ENCODE results near the gene STXBP1.
"Not testable (repeated sequence)": the region's sequence is repeated elsewhere in the genome, so short reads cannot be mapped to it uniquely, and the experiment has no call there.

The STXBP1 gene

GRCh38 chr9:127578627-127578951, 33.5 kb upstream of the STXBP1 start:
- FAIRE-seq, result peak; percentile 38
- DNase-seq (ENCODE audit: insufficient read length, low spot score), result no peak
- TF ChIP-seq POLR2A (IDR thresholded peaks at IDR 0.05; ENCODE audit: low read depth, low read length) (no peak), TAF1 (IDR thresholded peaks at IDR 0.05; ENCODE audit: low read depth, low read length) (no peak), SPI1 (IDR thresholded peaks at IDR 0.05; ENCODE audit: low read depth, low read length) (no peak), POU2F2 (IDR thresholded peaks at IDR 0.05; ENCODE audit: low read depth, low read length) (no peak), POLR2AphosphoS5 (IDR thresholded peaks at IDR 0.05; ENCODE audit: low read depth, low read length) (no peak), PAX5 (IDR thresholded peaks at IDR 0.05; ENCODE audit: insufficient read depth, low read length, severe bottlenecking) (no peak)

DNA sequence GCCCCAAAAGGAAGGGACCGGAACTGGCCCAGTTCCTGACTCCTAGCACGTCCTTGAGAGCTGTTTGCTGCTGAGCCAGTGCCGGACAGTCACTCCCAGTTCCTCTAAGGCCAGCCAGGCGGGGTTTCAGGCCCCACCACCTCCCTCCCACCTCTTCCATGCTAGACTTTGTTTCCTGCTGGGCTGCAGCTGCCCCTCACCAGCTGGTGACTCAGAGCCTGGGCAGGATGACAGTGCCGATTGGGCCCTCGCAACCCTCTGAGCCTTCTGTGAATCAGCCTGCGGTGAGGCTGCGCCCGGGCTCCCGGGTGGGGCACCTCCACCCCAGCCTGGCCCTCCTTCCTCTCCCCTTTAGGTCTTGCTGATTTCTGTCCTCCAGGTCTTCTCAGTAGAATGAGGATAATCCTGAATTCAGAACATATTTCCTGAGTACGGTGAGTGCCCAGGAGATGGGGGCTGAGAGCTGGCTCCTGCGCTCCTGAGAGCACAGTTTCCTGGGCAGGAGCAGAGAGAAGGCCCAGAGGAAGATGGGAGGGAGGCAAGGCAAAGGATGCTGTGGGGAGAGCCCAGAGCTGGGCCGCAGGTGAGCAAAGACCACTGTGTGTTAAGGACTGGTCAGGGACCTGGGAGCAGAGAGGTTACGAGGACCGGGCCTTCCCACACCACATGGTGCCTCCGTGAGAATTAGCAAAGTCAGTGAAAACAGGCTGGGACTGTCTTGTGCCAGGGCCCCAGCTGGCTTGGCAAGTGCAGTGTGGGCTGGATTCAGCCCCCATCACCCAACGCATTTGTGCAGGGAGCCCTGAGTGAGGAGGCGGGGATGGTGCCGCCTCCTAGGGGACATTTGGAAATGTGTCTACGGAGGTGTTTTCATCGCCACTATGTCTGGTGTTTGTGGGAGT, 32.9 kb upstream of the STXBP1 start:
- DNase-seq (ENCODE audit: insufficient read length, low spot score) (no peak), FAIRE-seq (no peak)
- TF ChIP-seq TAF1 (IDR thresholded peaks at IDR 0.05; ENCODE audit: low read depth, low read length) (no peak), SPI1 (IDR thresholded peaks at IDR 0.05; ENCODE audit: low read depth, low read length) (peak; percentile 59; the same call in 1 of the 2 replicates), POLR2AphosphoS5 (IDR thresholded peaks at IDR 0.05; ENCODE audit: low read depth, low read length) (no peak), POLR2A (IDR thresholded peaks at IDR 0.05; ENCODE audit: low read depth, low read length) (no peak)

DNA sequence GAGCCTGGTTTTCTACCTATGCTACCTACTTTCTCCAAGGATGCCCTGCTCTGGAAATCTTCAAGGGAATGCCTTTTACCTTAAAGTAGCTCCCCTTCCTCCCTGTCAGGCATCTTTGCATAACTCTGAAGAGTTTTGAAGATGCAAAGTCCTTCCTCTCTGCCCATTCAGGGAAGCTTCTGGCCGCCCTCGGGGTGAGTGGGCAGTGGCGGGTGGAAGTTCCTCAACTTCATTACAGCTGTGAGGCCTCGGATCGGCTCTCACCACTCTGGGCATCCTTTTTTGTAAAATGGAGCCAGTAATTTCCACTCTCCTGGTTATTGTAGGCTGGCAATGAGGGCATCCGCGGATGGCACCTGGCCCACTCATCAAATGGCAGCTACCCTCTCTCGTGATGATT, 31.7 kb upstream of the STXBP1 start:
- DNase-seq (ENCODE audit: insufficient read length, low spot score), result no peak
- FAIRE-seq, result no peak
- TF ChIP-seq POU2F2 (IDR thresholded peaks at IDR 0.05; ENCODE audit: low read depth, low read length) (no peak), POLR2AphosphoS5 (IDR thresholded peaks at IDR 0.05; ENCODE audit: low read depth, low read length) (no peak), POLR2A (IDR thresholded peaks at IDR 0.05; ENCODE audit: low read depth, low read length) (no peak), SPI1 (IDR thresholded peaks at IDR 0.05; ENCODE audit: low read depth, low read length) (no peak), PAX5 (IDR thresholded peaks at IDR 0.05; ENCODE audit: insufficient read depth, low read length, severe bottlenecking) (no peak), TAF1 (IDR thresholded peaks at IDR 0.05; ENCODE audit: low read depth, low read length) (no peak)

DNA sequence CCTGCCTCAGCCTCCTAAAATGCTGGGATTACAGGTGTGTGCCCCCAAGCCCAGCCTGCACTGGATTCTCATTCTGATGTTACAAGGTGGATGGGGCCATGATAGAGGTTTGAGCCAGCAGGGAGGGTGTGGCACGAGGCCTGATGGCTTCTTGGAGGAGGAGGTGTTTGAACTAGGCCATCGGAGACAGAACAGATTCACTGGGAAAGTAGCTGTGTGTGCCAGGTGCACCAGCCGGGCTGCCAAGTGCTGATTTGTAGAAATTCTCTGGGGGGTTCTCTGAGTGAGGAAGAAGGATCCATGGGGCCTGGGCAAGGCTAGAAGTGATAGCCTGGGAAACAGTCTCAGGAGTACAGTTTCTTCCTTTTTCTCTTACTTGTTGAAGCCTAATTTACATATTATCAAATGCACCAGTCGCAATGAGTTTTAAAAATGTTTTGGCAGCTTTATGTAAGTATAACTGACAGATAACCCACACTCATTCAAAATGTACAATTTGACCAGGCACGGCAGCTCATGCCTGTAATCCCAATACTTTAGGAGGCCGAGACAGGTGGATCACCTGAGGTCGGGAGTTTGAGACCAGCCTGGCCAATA, 31.1 kb upstream of the STXBP1 start:
- no peak for FAIRE-seq

DNA sequence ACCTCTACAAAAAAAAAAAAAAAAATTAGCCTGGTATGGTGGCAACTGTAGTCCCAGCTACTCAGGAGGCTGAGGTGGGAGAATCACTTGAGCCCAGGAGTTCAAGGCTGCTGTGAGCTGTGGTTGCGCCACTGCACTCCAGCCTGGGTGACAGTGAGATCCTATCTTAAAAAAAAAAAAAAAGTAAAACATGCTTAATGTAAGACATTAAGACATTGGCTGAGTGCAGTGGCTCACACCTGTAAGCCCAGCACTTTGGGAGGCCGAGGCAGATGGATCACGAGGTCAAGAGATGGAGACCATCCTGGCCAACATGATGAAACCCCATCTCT, 27.6 kb upstream of the STXBP1 start:
- not testable (repeated sequence) for DNase-seq (ENCODE audit: insufficient read length, low spot score); FAIRE-seq

More for the DNA sequence above, 31.1 kb upstream of the STXBP1 start:
- no peak for DNase-seq (ENCODE audit: insufficient read length, low spot score)
- TF ChIP-seq POLR2AphosphoS5 (IDR thresholded peaks at IDR 0.05; ENCODE audit: low read depth, low read length), result no peak
- no peak for TF ChIP-seq POU2F2 (IDR thresholded peaks at IDR 0.05; ENCODE audit: low read depth, low read length)
- no peak for TF ChIP-seq POLR2A (IDR thresholded peaks at IDR 0.05; ENCODE audit: low read depth, low read length)
- no peak for TF ChIP-seq TAF1 (IDR thresholded peaks at IDR 0.05; ENCODE audit: low read depth, low read length)
- no peak for TF ChIP-seq SPI1 (IDR thresholded peaks at IDR 0.05; ENCODE audit: low read depth, low read length)
- no peak for TF ChIP-seq PAX5 (IDR thresholded peaks at IDR 0.05; ENCODE audit: insufficient read depth, low read length, severe bottlenecking)

GRCh38 chr9:127585161-127585819, 26.8 kb upstream of the STXBP1 start:
- no peak for FAIRE-seq
- TF ChIP-seq POU2F2 (IDR thresholded peaks at IDR 0.05; ENCODE audit: low read depth, low read length) (no peak), TAF1 (IDR thresholded peaks at IDR 0.05; ENCODE audit: low read depth, low read length) (no peak), PAX5 (IDR thresholded peaks at IDR 0.05; ENCODE audit: insufficient read depth, low read length, severe bottlenecking) (no peak), POLR2A (IDR thresholded peaks at IDR 0.05; ENCODE audit: low read depth, low read length) (no peak), POLR2AphosphoS5 (IDR thresholded peaks at IDR 0.05; ENCODE audit: low read depth, low read length) (no peak), SPI1 (IDR thresholded peaks at IDR 0.05; ENCODE audit: low read depth, low read length) (no peak)

DNA sequence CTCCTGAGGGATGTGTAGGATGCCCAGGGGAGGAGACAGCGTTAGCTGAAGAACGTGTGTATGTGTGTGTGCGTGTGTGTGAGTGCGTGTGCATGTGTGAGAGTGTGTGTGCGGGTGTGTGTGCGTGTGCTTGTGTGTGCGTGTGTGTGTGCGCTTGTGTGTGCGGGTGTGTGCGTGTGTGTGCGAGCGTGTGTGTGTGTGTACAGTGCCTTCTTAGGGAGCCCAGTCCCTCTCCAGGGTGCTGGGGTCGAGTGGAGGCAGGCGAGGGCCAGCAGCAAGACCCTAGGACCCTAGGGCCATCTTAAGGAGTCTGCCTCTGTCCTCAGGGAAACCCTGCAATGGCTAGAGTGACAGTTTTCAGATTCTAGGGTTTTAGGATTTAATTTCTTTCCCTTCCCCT, 26.0 kb upstream of the STXBP1 start:
- DNase-seq (ENCODE audit: insufficient read length, low spot score) (no peak), FAIRE-seq (no peak)
- TF ChIP-seq POLR2A (IDR thresholded peaks at IDR 0.05; ENCODE audit: low read depth, low read length) (no peak), POU2F2 (IDR thresholded peaks at IDR 0.05; ENCODE audit: low read depth, low read length) (no peak), PAX5 (IDR thresholded peaks at IDR 0.05; ENCODE audit: insufficient read depth, low read length, severe bottlenecking) (no peak), SPI1 (IDR thresholded peaks at IDR 0.05; ENCODE audit: low read depth, low read length) (no peak), TAF1 (IDR thresholded peaks at IDR 0.05; ENCODE audit: low read depth, low read length) (no peak), POLR2AphosphoS5 (IDR thresholded peaks at IDR 0.05; ENCODE audit: low read depth, low read length) (no peak)

More at GRCh38 chr9:127585161-127585819, 26.8 kb upstream of the STXBP1 start:
- DNase-seq (ENCODE audit: insufficient read length, low spot score), result no peak

GRCh38 chr9:127586537-127586936, 25.5 kb upstream of the STXBP1 start:
- FAIRE-seq, result no peak
- peak; percentile 61 for DNase-seq (ENCODE audit: insufficient read length, low spot score)
- TF ChIP-seq SPI1 (IDR thresholded peaks at IDR 0.05; ENCODE audit: low read depth, low read length) (no peak), POU2F2 (IDR thresholded peaks at IDR 0.05; ENCODE audit: low read depth, low read length) (no peak), POLR2AphosphoS5 (IDR thresholded peaks at IDR 0.05; ENCODE audit: low read depth, low read length) (no peak), PAX5 (IDR thresholded peaks at IDR 0.05; ENCODE audit: insufficient read depth, low read length, severe bottlenecking) (no peak), TAF1 (IDR thresholded peaks at IDR 0.05; ENCODE audit: low read depth, low read length) (no peak), POLR2A (IDR thresholded peaks at IDR 0.05; ENCODE audit: low read depth, low read length) (no peak)

- DNase-seq (ENCODE audit: insufficient read length, low spot score) (no peak), FAIRE-seq (no peak)
- TF ChIP-seq POU2F2 (IDR thresholded peaks at IDR 0.05; ENCODE audit: low read depth, low read length), result no peak
- TF ChIP-seq POLR2AphosphoS5 (IDR thresholded peaks at IDR 0.05; ENCODE audit: low read depth, low read length), result no peak
- no peak for TF ChIP-seq PAX5 (IDR thresholded peaks at IDR 0.05; ENCODE audit: insufficient read depth, low read length, severe bottlenecking)
- no peak for TF ChIP-seq TAF1 (IDR thresholded peaks at IDR 0.05; ENCODE audit: low read depth, low read length)
Observed at GRCh38 chr9:127587966-127588365, 24.1 kb upstream of the STXBP1 start.
